NCI-H1694 treated with DMSO at 0.1 percent for 48 hours (cell line): Measurements from ENCODE around the gene CYB5R4.
"Not testable (repeated sequence)": the region's sequence is repeated elsewhere in the genome, so short reads cannot be mapped to it uniquely, and the experiment has no call there.

Experiments
- DNase-seq: peaks from one replicate; lab custom pipeline; 2025; lab: John Stamatoyannopoulos, UW

Gene CYB5R4

DNA sequence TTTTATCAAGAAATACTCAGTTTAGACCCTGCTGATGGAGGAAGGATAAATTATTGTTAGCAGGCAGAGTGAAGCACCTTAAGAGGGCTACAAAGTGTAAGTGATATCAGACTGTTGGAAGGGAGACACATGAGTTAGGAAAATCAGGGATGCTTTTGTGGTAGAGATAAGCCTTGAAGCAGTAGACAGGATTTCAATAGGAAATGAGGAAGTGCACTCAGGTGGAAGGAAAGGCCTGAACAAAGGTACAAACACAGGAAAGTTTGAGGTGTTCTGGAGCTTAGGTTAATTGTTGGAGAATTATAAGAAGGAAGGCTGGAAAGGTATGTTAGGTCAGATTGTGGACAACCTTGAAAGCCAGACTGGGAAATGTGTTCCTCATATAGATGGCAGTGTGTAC, 7.6 kb downstream of the CYB5R4 start:
- DNase-seq: no peak

DNA sequence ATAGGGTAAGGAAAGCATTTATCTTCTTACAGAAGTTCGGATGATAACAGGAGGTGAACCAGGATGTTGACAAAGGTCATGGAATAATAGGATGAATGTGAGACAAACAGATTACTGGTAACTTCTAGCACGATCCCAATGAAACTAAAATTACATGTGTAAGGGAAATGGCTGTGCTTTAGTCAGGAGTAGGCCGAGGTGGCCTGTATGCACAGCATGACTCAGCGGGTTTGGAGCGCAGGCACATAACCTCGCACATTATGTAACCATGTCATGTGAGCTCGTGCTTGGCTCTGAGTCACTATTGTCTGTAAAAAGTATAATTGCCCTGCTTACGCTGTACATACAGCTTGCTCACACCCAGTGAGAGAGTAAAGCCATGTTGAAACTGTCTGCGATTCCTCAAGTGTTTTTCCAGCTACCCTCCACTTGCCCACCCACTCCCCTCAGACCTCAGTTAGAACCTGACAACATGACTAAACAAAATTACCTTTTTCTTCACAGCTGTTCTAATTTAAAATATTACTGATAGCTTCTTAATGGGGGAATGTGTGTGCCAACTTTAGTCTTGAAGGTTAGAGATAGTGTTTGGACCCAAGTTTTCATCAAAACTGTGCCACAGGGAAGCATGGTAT, 8.2 kb downstream of the CYB5R4 start:
- no peak for DNase-seq

DNA sequence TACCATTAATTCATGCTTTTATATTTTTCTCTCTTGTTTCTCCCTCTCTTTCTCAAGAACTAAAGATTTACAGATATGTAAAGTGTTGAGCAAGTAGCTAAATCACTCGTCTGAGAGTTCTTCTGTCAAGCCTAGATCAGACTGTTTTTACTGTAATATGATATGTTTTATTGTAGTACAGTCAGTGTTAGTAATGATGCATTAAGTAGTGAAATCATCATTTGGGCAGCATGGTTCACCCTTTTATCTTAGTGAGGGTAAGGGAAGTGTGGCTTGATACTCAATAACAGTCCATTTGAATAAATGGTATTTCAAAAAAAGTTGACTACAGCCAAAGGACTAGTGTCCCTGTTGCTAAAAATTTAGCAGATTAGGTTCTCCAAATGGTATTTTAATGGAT, 9.2 kb downstream of the CYB5R4 start:
- no peak for DNase-seq

DNA sequence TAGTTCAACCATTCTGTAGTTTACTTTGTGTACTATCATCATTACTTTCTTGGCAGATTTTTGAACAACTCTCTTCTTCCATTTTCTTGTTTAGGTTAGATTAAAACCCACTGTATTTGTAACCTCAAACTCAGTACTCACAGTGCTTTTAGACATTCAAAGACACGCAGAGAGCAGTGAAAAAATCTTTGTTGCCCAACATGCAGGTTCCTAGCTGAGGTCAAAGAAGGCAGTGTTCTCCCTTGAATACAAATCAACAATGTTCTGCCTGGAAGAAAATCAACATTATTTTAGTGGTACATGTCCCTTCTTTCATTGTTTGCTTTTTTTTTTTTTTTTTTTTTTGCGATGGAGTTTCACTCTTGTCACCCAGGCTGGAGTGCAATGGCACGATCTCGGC, 11.2 kb downstream of the CYB5R4 start:
- no peak for DNase-seq

DNA sequence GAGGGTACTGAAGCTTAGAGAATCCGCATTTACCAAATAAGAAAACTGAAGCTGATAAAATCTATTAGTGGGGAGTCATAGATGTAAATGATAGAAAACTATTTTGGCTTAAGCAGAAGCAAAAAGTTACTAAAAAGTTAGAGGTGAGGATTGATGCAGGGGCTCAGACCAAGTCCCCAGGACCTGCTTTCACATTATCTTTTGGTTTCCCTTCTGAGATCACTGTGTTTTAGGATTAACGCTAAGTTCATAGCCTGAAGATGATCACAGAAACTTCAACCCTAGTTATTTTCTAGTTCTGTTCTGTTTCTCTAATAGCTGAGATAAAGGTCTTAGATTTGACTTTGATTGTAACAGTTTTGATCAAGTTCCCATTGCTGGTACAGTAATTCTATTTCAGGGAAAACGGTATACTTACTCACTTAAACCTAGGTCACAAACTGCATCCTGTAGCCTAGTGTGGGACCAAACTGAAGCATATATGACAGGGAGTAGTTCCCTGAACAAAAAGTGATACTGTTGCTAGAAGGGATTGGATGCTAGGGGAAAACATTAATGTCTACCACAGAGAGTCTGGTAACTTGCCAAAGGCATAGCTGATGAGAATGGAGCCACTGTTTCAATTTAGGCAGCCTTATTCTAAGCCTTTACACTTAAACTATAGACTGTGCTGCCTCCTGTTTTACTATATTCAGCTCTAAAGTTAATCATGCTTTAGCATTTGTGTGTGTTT, 13.1 kb downstream of the CYB5R4 start:
- DNase-seq: no peak

DNA sequence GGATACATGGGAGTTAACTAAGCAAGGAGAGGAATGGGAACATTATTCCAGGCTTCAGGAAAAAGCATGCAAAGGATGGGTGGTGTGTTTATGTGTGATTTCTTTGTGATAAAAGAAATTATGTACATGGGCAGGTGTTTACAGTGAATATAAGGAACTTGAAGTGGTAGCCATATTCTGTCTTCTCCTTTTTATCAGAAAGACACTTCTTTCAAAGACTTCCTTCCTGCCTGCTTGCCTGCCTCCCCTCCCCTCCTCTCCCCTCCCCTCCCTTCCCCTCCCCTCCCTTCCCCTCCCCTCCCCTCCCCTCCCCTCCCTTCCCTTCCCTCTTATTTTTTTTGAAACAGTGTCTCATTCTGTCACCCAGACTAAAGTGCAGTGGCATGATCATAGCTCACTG, 14.4 kb downstream of the CYB5R4 start:
- DNase-seq: no peak

DNA sequence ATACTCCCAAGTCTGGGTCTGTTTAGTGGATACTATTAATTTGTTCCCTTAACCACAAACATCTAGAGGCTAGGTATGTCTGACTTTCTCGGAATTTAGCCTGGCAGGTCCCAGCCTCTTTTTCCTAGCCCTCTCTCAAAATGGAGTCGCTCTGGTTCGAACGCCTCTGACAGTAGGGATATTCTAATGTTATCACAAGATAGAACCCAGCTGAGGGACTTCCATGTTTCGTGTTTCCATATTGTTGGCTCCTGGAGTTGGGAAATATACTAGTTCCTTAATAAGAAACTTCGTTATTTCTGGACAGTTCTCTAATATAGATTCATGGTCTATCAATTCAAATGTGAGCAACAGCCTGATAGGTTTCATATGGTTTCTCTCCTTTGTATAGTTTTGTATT, 16.4 kb downstream of the CYB5R4 start:
- no peak for DNase-seq

DNA sequence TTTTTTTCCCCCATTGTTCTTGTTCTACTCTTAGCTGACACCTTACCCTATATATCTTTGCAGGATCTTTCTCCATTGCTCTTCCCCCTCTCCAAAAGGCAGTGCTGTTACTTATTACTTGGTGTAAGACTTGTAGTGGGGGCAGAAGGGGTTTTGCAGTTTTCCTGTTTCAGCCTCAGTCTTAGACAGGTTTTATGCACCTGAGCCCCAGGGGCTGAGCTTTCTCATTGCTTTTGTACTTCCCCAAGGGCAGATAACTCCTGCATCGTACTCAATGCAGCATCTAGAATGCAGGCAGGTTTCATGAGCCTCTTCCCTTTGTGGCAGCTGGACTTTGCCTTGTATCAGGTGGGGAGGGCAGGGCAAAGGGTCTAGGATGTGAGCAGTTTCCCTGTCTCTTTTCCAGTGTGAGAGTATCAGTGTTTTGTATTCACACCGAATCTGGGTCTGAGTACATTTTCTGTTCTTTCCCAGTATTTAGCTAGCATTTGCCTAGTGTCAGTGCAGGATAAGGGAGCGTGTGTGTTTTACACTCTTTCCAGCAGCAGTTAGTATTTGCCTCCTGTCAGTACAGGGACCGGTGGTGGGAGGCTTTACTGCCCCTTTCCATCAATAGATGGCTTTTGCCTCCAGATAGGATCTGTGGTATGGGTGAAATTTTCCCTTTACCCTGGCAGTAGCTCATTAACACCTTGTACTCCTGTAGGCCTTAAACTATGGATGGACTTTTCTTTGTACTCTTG, 19.6 kb downstream of the CYB5R4 start:
- DNase-seq: no peak

DNA sequence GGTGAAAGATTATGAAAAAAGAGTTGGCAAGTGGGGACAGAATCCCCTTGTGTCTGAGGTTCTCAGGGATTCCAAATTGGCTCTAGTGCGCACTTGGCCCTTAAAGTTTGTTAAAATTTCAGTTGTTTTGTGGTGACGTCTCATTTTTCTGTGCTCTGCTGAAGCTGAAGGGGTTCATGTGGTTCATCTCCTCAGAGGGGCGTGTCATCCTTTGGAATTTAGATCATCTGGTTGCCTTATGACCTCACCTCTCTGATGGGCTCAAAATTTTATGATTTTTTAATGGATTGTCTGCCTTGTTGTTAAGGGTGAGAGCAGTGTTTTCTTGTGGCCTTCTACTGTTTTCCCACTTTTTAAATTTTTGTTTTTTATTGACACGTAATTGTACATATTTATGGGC, 20.3 kb downstream of the CYB5R4 start:
- no peak for DNase-seq

DNA sequence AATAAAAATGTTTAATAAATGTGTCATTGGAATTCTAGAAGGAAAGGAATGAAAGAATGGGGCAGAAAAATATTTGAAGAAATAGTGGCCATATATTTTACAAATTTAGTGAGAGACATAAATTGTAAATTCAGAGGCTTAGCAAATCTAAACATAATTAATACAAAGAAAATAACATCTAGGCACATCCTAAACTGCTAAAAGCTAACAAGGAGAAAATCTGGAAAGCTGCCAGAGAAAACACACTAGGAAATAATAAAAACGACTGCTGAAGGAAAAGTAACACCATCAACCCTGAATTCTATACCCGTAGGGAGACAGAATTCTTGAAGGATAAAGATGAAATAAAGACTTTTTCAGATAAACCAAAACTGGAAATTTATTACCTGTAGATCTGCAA, 23.8 kb downstream of the CYB5R4 start:
- DNase-seq: no peak

DNA sequence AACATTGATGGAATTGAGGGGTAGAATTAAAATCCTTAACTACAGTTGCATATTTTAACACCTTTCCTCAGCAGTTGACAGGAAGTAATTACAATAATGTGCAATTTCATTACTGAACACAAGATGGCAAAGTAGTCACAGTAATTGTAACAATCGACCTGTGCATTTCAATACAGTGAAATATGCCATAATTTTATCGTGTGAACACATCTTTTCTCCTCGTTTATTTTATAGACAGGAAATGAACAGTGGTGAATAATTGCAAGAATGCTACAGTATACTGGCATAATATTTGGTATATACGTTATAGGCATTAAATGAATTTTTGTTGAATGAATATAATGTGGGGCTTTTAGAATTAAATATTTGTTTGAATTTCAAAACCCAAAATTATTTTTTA, 25.0 kb downstream of the CYB5R4 start:
- DNase-seq: peak; percentile 79

DNA sequence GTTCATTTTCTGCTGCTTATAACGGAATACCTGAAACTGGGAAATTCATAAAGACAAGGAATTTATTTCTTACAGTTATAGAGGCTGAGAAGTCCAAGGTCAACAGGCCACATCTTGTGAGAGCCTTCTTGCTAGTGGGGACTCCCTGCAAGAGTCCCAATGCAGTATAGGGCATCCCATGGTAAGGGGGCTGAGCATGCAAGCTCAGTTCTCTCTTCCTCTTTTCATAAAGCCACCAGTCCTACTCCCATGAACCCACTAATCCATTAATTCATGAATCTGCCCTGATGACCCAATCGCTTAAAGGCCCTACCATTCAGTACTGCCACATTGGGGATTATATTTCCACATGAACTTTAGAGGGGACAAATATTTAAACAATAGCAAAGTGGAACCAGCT, 26.5 kb downstream of the CYB5R4 start:
- DNase-seq: no peak

DNA sequence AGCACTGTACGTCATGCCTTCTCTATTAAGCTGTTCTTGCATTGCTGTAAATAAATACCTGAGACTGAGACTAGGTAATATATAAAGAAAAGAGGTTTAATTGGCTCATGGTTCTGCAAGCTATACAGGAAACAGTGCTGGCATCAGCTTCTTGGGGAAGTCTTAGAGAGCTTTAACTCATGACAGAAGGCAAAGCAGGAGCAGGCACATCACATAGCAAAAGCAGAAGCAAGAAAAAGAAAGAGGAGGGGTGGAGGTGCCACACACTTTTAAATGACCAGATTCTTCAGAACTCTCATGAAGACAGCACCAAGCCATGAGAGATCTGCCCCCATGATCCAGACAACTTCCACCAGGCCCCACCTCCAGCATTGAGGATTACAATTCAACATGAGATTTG, 30.1 kb downstream of the CYB5R4 start:
- DNase-seq: no peak

DNA sequence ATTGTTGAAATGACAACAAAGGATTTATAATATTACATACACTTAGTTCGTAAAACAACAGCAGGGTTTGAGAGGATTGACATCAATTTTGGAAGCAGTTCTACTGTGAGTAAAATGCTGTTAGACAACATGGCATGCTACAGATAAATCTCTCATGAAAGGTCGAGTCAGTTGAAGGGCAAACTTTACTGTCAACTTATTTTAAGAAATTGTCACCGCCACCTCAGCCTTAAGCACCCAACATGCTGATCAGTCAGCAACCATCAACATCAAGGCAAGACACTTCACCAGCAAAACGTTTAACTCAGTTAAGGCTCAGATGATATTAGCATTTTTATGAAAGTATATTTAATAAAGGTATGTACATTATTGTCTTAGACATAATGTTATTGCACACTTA, 31.0 kb downstream of the CYB5R4 start:
- DNase-seq: no peak

DNA sequence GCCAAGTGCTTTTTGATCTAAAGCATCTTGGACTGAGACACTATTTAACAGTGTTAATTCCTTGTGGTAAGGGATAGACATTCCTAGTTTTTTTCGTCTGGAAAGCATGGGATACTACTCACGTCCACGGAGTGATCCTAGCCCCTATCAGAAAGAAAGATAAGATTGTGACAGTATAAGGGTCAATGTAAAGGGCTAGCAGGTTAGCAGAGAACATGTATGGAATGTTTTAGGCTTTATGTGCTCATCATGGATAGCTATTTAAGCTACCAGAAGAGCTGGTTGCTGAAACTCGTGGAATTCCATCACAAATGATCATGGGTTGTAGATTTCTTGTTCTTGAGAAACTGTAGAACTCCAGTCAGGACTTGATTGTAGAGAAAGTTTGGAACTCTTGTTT, 32.1 kb downstream of the CYB5R4 start:
- no peak for DNase-seq

DNA sequence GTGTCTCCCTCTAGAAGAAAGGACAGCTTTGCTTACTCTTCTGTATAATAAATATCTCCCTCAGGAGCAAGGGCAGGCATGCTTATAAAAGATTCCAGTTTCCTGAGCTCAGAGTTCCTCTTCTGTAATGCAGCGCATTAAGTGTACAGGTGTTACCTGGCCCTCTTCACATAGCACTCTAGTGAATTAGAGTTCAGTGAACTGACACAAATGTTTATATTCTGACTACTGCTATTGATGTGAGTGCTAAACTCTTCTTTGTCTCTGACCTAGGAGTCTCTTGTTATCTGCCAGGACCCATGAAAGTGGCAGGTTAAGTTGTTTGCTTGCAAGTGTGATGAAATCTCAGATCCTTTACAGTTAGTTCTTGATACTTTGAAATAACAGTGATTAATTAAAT, 33.5 kb downstream of the CYB5R4 start:
- DNase-seq: no peak

DNA sequence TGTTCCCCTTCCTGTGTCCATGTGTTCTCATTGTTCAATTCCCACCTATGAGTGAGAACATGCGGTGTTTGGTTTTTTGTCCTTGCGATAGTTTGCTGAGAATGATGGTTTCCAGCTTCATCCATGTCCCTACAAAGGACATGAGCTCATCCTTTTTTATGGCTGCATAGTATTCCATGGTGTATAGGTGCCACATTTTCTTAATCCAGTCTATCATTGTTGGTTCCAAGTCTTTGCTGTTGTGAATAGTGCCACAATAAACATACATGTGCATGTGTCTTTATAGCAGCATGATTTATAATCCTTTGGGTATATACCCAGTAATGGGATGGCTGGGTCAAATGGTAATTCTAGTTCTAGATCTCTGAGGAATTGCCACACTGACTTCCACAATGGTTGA, 37.6 kb downstream of the CYB5R4 start:
- DNase-seq: not testable (repeated sequence)

DNA sequence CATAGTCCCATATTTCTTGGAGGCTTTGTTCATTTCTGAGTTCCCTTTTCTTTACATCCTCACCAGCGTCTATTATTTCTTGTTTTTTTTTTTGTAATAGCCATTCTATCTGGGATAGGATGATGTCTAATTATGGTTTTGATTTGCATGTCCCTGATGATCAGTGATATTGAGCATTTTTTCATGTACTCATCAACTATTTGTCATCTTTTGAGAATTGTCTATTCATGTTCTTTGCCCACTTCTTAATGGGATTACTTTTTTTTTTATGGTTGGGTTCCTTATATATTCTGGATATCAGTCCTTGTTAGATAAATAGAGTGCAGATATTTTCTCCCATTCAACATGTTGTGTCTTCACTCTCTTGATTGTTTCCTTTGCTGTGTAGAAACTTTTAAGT, 42.1 kb downstream of the CYB5R4 start:
- no peak for DNase-seq

DNA sequence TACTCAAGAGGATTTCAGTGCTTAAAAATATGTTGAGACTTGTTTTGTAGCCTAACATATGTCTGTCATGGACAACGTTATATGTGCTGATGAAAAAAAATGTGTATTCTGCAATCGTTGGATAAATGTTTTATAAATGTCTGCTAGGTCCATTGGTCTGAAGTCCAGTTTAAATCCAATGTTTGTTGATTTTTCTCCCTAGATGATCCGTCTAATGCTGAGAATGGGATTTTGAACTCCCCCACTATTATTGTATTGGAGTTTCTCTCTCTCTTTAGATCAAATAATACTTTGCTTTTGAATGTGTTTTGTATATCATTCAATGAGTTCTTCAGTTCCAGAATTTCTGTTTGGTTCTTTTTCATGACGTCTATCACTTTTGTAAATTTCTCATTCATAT, 44.9 kb downstream of the CYB5R4 start:
- no peak for DNase-seq

DNA sequence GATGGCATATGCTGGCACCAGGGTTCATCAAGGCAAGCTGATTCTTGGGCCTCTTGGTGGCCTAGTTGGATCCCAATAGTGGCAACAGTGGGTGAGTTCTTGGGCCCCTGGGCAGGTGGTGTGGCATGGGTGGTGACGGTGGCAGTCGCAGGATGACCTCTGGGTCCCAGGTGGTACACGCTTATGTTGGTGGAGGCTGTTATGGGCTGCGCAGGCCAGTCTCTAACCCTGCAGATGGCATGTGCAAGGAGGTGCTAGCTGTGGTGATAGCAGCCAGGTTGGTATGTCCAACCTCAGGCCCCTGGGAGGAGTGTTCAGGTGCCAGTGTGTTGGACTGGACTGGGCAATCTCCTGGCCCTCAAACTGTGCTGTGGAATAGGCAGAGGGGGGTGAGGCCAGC, 46.2 kb downstream of the CYB5R4 start:
- DNase-seq: no peak

DNA sequence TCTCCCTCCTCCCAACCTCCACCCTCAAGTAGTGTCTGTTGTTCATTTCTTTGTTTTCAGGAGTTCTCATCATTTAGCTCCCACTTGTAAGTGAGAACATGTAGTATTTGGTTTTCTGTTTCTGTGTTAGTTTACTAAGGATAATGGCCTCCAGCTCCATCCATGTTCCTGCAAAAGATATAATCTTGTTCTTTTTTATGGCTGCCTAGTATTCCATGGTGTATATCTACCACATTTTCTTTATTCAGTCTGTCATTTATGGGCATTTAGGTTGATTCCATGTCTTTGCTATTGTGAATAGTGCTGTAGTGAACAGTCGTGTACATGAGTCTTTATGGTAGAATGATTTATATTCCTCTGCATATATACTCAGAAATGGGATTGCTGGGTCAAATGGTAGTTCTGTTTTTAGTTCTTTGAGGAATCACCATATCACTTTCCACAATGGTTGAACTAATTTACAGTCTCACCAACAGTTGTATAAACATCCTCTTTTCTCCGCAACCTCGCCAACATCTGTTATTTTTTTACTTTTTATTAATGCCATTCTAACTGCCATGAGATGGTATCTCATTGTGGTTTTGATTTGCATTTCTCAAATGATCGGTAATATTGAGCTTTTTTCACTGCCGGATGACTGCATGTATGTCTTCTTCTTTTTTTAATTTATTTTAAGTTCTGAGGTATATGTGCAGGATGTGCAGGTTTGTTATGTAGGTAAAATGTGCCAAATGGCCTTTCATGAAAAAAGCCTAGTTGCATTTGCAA, 48.3 kb downstream of the CYB5R4 start:
- not testable (repeated sequence) for DNase-seq

DNA sequence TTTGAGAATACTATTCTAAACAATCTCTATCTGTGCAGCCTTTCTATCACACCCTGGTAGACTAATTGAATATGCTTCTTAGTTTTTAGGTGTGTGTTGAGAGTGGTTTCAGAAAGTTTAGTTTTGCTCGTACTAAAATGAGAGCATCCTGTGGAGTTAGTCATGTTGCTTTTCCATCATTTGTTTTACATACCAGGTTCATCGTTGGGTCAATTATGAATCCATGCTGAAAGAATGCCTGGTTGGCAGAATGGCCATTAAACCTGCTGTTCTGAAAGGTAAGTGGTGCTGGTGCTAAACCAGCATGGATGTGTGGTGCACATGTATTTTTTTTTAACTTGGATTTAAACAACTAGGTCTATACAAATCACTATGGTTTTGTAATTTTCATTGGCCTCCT, 49.3 kb downstream of the CYB5R4 start:
- DNase-seq: no peak

DNA sequence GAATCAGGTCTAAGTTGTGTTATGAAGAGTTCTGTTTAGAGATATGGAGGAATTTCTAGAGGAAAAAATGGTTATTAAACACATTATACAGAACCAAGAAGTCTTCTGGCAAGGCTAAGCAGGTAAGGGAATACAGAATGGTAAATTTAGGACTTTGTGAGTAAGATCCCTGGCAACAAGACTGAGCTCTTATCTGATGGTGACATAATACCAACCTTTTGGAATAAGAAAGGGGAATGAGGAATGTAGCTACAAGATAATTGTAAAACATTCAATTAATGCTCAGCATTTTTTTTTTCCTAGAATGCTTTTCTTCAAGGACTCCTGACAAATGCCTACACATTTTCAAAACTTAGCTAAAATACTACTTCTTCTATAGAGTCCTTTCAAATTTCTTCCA, 51.8 kb downstream of the CYB5R4 start:
- DNase-seq: no peak
